SK-N-SH treated with all-trans-retinoic acid at 6 μM for 48 hours (cell line): ENCODE results near the gene IL12RB1.

ENCODE experiments used
- ATAC-seq: fragments of 200-7000 bp; cut with Tn5 transposase; 3 replicates; pipeline ENCODE4 v1.9.1; 2020; ENCODE audit warnings: mild to moderate bottlenecking, moderate library complexity
- ARNTL ChIP-seq: fragments of 450-650 bp; formaldehyde crosslinking; IDR thresholded peaks from 2 replicates; pipeline ENCODE4 v1.5.0; 2020; ENCODE audit warnings: low read depth, mild to moderate bottlenecking, moderate library complexity, borderline replicate concordance
- CSDC2 ChIP-seq: fragments of 250-450 bp; sonication (Bioruptor Pico); IDR thresholded peaks from 2 replicates; pipeline ENCODE4 v1.5.0; 2020; ENCODE audit warnings: mild to moderate bottlenecking, moderate library complexity
- ESRRG ChIP-seq: fragments of 250-450 bp; sonication (Bioruptor Pico); IDR thresholded peaks from 2 replicates; pipeline ENCODE4 v1.6.1; 2021; ENCODE audit warnings: mild to moderate bottlenecking
- GLIS3 ChIP-seq: fragments of 250-450 bp; sonication (Bioruptor Pico); IDR thresholded peaks from 2 replicates; pipeline ENCODE4 v1.5.0; 2020; ENCODE audit warnings: mild to moderate bottlenecking, moderate library complexity
- ISL1 ChIP-seq: fragments of 250-450 bp; sonication (Bioruptor Pico); IDR thresholded peaks from 2 replicates; pipeline ENCODE4 v2.1.2; 2022; ENCODE audit warnings: mild to moderate bottlenecking, moderate library complexity
- OSR1 ChIP-seq: fragments of 250-450 bp; sonication (Bioruptor Pico); IDR thresholded peaks from 2 replicates; pipeline ENCODE4 v1.8.0; 2022; ENCODE audit warnings: moderate library complexity, mild to moderate bottlenecking, inconsistent platforms
- PPARA ChIP-seq: fragments of 250-450 bp; sonication (Bioruptor Pico); IDR thresholded peaks from 2 replicates; pipeline ENCODE4 v1.5.0; 2020; ENCODE audit warnings: mild to moderate bottlenecking, borderline replicate concordance
- RARB ChIP-seq: fragments of 250-450 bp; sonication (Bioruptor Pico); IDR thresholded peaks from 2 replicates; pipeline ENCODE4 v1.8.0; 2021; ENCODE audit warnings: mild to moderate bottlenecking, moderate library complexity
- SNAI2 ChIP-seq: fragments of 250-450 bp; sonication (Bioruptor Pico); IDR thresholded peaks from 2 replicates; pipeline ENCODE4 v1.5.0; 2020; ENCODE audit warnings: mild to moderate bottlenecking, moderate library complexity
- TCF4 ChIP-seq: fragments of 250-450 bp; sonication (Bioruptor Pico); IDR thresholded peaks from 2 replicates; pipeline ENCODE4 v1.8.0; 2021; ENCODE audit warnings: mild to moderate bottlenecking, moderate library complexity, borderline replicate concordance
- TOX ChIP-seq: fragments of 250-450 bp; sonication (Bioruptor Pico); IDR thresholded peaks from 2 replicates; pipeline ENCODE4 v1.8.0; 2021; ENCODE audit warnings: mild to moderate bottlenecking, moderate library complexity, borderline replicate concordance
- ZC3H10 ChIP-seq: fragments of 250-450 bp; sonication (Bioruptor Pico); IDR thresholded peaks from 2 replicates; pipeline ENCODE4 v1.5.1; 2021; ENCODE audit warnings: mild to moderate bottlenecking, moderate library complexity
- ZFP3 ChIP-seq: fragments of 250-450 bp; sonication (Bioruptor Pico); IDR thresholded peaks from 2 replicates; pipeline ENCODE4 v1.5.0; 2020; ENCODE audit warnings: mild to moderate bottlenecking, moderate library complexity
- ZNF565 ChIP-seq: fragments of 450-650 bp; formaldehyde crosslinking; conservative IDR thresholded peaks from 2 replicates; pipeline ENCODE4 v1.5.0; 2020; ENCODE audit warnings: low read depth, mild to moderate bottlenecking, moderate library complexity
- ZNF70 ChIP-seq: fragments of 450-650 bp; formaldehyde crosslinking; IDR thresholded peaks from 2 replicates; pipeline ENCODE4 v1.5.0; 2020; ENCODE audit warnings: mild to moderate bottlenecking, moderate library complexity
- ZNF8 ChIP-seq: fragments of 450-650 bp; formaldehyde crosslinking; IDR thresholded peaks from 2 replicates; pipeline ENCODE4 v1.5.0; 2020; ENCODE audit warnings: mild to moderate bottlenecking, moderate library complexity
- TF ChIP-seq, protein P1 (sequence below): fragments of 250-450 bp; sonication (Bioruptor Pico); IDR thresholded peaks from 2 replicates; pipeline ENCODE4 v1.8.0; 2020; ENCODE audit warnings: mild to moderate bottlenecking, moderate library complexity, borderline replicate concordance
- TF ChIP-seq, protein P2 (sequence below): fragments of 250-450 bp; sonication (Bioruptor Pico); IDR thresholded peaks from 2 replicates; pipeline ENCODE4 v1.8.0; 2021; ENCODE audit warnings: low read depth, mild to moderate bottlenecking, moderate library complexity, borderline replicate concordance
- TF ChIP-seq, protein P3 (sequence below): fragments of 250-450 bp; sonication (Bioruptor Pico); IDR thresholded peaks from 2 replicates; pipeline ENCODE4 v1.5.0; 2020; ENCODE audit warnings: mild to moderate bottlenecking, moderate library complexity
- TF ChIP-seq, protein P4 (sequence below): fragments of 250-450 bp; sonication (Bioruptor Pico); IDR thresholded peaks from 2 replicates; pipeline ENCODE4 v1.5.1; 2020; ENCODE audit warnings: low read depth, mild to moderate bottlenecking, moderate library complexity

The IL12RB1 gene

DNA sequence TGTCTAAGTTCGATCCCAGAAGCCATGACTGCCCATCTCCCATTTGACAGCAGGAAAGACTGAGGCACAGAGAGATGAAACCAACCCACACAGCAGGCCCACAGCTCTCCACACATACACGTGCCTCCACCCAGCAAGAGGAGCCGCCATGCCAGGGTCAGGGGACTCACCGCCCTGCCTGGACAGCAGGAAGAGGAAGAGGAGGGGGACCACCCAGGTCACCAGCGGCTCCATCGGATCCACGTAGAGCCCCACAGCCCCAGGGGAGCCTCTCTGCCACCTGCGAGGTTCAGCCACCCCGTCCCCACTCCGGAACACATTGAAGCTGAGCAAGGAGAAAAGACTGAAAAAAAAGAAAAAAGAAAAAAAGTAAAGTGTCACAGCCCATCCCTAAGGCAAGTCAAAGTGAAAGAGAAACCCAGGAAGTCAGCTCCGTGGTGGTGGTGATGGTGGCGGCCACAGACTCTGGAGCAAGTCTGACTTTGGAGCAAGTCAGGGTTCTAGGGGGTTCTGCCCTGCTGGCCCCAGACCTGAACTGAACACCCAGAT lies at the start of gene IL12RB1:
TSS of gene IL12RB1 (minus strand) at position 345 of the 549 bp plus-strand sequence. CDS start at position 234, 111 bp downstream.
- ATAC-seq = no peak
- TF ChIP-seq ZFP3 (CRISPR knock-in tag) (no peak), TCF4 (no peak), GLIS3 (CRISPR knock-in tag) (no peak), ZNF565 (CRISPR knock-in tag) (no peak)

DNA sequence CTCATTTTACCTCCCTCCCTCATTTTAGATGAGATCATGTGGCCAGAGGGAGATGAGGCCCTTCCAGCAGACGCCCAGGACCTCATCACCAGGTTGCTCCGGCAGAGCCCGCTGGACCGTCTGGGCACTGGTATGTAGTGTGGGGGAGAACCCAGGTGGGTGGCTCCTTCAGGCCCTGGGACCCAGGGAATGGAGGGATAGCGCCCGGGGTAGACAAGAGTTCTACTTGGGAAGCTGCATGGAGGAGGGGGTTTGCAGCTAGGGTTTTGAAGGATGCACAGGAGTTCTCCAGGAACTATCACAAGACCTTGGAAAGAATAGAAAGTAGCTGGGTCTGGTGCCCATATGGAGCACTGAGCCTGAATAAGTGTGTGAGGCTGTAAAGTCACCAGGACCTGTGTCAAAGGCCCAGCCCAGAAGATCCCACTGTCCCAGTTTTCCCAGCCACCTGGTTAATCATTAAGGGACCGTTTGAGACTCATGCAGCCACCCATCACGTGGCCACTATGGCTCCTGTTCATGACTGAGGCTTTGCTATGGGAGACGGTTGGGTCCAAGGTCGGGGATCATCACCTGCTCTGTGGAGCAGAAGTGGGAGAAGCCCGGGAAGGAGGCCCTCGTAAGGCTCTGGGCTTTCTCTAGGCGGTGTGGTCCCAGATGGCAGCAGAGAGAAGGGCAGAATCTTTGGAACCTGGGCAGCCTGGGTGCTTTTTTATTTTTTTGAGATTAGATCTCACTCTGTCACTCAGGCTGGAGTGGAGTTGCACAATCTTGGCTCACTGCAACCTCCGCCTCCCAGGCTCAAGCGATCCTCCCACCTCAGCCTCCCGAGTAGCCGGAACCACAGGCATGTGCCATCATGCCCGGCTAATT lies 49.2 kb upstream of the IL12RB1 start:
- TF ChIP-seq RARB (CRISPR knock-in tag) (no peak), ZFP3 (CRISPR knock-in tag) (peak; percentile 98), GLIS3 (CRISPR knock-in tag) (no peak)
- no peak for ATAC-seq

DNA sequence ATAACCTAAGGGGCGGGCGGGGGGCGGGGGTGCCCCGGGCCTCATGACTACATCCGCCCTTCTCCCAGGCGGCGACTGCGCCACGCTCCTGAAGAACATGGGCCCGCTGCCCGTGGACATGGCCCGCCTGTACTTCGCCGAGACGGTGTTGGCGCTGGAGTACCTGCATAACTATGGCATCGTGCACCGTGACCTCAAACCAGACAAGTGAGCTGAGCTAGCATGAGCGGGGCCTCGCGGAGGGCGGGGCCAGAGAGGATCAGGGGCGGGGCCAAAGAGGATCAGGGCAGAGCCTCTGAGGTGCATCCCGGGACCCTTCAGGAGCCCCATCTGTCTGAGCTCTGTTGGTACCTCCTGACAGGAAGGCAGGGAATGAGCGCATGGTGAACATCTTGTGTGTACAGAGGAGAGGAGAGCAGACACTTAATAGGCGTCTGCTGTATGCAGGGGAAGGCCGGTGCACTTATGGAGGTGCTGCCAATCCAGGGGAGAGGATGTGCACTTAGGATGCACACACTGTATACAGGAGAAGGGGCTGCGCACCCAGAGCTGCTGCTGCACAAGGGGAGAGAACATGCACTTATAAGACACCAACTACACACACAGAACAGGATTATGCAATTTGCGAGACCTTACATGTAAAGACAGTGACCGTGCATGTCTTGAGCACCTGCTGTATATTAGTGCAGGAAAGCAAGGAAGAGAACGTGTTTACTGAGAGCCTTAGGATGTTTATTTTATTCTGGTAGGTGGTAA lies 45.3 kb upstream of the IL12RB1 start:
- TF ChIP-seq ZNF565 (CRISPR knock-in tag) (no peak), CSDC2 (no peak), TOX (CRISPR knock-in tag) (no peak), ESRRG (CRISPR knock-in tag) (no peak), ZFP3 (CRISPR knock-in tag) (no peak), ARNTL (CRISPR knock-in tag) (no peak), SNAI2 (no peak), RARB (CRISPR knock-in tag) (no peak), ZC3H10 (CRISPR knock-in tag) (no peak), ZNF8 (CRISPR knock-in tag) (no peak), TCF4 (no peak), GLIS3 (CRISPR knock-in tag) (no peak), ZNF70 (no peak), ISL1 (CRISPR knock-in tag) (no peak), OSR1 (CRISPR knock-in tag) (no peak), PPARA (no peak)
- TF ChIP-seq, protein P1, sequence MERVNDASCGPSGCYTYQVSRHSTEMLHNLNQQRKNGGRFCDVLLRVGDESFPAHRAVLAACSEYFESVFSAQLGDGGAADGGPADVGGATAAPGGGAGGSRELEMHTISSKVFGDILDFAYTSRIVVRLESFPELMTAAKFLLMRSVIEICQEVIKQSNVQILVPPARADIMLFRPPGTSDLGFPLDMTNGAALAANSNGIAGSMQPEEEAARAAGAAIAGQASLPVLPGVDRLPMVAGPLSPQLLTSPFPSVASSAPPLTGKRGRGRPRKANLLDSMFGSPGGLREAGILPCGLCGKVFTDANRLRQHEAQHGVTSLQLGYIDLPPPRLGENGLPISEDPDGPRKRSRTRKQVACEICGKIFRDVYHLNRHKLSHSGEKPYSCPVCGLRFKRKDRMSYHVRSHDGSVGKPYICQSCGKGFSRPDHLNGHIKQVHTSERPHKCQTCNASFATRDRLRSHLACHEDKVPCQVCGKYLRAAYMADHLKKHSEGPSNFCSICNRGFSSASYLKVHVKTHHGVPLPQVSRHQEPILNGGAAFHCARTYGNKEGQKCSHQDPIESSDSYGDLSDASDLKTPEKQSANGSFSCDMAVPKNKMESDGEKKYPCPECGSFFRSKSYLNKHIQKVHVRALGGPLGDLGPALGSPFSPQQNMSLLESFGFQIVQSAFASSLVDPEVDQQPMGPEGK (CRISPR knock-in tag) = no peak
- TF ChIP-seq, protein P2, sequence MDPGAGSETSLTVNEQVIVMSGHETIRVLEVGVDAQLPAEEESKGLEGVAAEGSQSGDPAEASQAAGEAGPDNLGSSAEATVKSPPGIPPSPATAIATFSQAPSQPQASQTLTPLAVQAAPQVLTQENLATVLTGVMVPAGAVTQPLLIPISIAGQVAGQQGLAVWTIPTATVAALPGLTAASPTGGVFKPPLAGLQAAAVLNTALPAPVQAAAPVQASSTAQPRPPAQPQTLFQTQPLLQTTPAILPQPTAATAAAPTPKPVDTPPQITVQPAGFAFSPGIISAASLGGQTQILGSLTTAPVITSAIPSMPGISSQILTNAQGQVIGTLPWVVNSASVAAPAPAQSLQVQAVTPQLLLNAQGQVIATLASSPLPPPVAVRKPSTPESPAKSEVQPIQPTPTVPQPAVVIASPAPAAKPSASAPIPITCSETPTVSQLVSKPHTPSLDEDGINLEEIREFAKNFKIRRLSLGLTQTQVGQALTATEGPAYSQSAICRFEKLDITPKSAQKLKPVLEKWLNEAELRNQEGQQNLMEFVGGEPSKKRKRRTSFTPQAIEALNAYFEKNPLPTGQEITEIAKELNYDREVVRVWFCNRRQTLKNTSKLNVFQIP = no peak
- TF ChIP-seq, protein P3, sequence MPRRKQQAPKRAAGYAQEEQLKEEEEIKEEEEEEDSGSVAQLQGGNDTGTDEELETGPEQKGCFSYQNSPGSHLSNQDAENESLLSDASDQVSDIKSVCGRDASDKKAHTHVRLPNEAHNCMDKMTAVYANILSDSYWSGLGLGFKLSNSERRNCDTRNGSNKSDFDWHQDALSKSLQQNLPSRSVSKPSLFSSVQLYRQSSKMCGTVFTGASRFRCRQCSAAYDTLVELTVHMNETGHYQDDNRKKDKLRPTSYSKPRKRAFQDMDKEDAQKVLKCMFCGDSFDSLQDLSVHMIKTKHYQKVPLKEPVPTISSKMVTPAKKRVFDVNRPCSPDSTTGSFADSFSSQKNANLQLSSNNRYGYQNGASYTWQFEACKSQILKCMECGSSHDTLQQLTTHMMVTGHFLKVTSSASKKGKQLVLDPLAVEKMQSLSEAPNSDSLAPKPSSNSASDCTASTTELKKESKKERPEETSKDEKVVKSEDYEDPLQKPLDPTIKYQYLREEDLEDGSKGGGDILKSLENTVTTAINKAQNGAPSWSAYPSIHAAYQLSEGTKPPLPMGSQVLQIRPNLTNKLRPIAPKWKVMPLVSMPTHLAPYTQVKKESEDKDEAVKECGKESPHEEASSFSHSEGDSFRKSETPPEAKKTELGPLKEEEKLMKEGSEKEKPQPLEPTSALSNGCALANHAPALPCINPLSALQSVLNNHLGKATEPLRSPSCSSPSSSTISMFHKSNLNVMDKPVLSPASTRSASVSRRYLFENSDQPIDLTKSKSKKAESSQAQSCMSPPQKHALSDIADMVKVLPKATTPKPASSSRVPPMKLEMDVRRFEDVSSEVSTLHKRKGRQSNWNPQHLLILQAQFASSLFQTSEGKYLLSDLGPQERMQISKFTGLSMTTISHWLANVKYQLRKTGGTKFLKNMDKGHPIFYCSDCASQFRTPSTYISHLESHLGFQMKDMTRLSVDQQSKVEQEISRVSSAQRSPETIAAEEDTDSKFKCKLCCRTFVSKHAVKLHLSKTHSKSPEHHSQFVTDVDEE (CRISPR knock-in tag) = no peak
- TF ChIP-seq, protein P4, sequence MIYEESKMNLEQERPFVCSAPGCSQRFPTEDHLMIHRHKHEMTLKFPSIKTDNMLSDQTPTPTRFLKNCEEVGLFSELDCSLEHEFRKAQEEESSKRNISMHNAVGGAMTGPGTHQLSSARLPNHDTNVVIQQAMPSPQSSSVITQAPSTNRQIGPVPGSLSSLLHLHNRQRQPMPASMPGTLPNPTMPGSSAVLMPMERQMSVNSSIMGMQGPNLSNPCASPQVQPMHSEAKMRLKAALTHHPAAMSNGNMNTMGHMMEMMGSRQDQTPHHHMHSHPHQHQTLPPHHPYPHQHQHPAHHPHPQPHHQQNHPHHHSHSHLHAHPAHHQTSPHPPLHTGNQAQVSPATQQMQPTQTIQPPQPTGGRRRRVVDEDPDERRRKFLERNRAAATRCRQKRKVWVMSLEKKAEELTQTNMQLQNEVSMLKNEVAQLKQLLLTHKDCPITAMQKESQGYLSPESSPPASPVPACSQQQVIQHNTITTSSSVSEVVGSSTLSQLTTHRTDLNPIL (CRISPR knock-in tag) = no peak

More for the DNA sequence above, 45.3 kb upstream of the IL12RB1 start:
- no peak for ATAC-seq
